AG20443 (cell line): Measurements from ENCODE around the gene PSMB11.

Experiments
- DNase-seq: peaks from one replicate; pipeline ENCODE4 v3.0.0; 2012; ENCODE audit warnings: low spot score, mixed read lengths

The PSMB11 gene

DNA sequence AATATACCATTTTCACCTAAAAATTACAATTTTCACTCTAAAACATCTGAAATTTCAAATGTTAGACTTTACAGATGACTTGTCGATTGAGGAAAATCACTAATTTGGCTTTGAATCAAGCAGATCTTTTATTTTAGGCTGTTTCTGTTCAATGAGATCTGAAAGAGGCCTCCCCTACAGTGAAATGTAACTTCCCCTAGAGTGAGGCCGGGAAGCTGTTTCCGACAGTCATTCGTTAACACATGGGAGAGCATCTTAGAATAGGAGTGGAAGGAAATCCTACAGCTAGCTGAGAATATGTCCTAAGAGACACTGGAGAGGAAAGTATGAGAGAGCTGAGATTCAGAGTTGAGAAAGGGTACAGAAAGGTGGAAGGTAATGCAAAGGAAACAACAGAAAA lies 26.4 kb upstream of the PSMB11 start:
- no peak for DNase-seq

GRCh38 chr14:23017091-23017490 lies 24.9 kb upstream of the PSMB11 start:
- no peak for DNase-seq

GRCh38 chr14:23018107-23018506 lies 23.9 kb upstream of the PSMB11 start:
- DNase-seq = no peak

GRCh38 chr14:23020143-23021128 lies 21.6 kb upstream of the PSMB11 start:
- no peak for DNase-seq

DNA sequence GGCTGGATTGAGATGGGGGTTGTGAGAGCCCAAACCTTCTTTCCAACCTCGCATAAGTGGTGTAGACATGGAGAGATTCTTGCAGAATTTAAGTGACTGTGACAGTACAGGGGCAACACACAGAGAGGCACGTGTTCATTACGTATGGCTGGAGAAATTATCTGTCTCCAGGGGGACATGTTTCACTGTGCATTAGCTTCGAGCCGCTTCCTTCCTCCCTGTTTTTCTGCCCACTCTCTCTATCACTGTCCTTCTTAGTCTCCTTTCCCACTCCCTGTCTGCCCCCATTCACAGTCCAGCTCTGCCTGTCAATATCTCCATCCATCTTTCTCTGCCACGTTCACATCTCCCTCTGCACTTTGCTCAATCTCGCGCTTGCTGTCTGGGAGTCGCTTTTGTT lies 20.6 kb upstream of the PSMB11 start:
- no peak for DNase-seq

- DNase-seq = no peak
These were observed 20.0 kb upstream of the PSMB11 start for GRCh38 chr14:23021889-23022442.

- no peak for DNase-seq
These were observed 18.8 kb upstream of the PSMB11 start for GRCh38 chr14:23023022-23023794.

GRCh38 chr14:23023795-23024152 lies 18.2 kb upstream of the PSMB11 start:
- no peak for DNase-seq

GRCh38 chr14:23024612-23025075 lies 17.4 kb upstream of the PSMB11 start:
- DNase-seq = no peak

DNA sequence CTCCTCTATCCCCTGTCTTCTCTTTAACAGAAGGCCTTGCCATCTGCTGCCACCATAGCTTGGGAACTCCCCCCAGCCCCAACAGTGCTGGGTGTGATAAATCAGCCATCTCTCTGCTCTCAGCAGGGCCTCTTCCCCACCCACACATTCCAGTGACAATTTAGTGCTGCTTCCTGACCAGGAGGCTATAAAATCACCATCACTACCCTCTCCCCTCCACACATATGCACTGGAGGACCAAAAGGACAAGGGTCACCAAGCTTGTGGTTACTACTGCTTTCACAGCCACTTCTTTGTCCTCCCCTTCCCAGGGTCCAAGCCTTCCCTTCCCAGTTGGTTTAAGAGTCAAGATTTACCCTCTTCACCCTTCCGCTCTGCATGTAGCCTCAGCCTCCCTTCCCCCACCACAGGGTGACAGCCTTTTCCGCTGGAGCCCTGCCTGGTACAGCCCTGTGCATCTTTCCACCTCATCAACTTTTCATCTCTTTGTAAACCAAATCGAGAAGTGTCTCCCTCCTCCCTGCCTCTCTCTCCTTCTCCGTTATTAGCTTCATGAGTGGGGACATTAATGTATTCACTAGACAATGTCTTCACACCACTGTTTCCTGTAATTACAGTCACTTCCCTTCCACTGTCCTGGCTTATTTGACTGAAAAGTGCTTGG lies 16.7 kb upstream of the PSMB11 start:
- no peak for DNase-seq

GRCh38 chr14:23028799-23029198 lies 13.2 kb upstream of the PSMB11 start:
- no peak for DNase-seq

DNA sequence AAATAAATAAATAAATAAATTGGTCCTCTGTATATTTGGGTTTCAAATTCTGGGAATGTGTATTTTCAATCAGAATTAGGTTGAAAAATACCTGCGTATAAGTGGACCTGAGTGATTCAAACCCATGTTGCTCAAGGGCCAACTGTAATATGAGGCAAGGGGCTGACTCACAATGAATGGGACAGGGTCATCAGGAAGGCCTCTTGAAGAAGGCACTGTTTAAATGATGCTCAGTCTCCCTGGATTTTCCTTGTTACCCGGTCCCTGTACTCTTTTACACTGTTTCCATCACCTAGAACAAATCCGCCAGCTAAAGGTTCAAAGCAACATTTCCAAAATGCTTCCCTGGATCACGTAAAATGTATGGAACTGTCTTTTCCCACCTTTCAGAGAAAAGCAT lies 11.1 kb upstream of the PSMB11 start:
- no peak for DNase-seq

DNA sequence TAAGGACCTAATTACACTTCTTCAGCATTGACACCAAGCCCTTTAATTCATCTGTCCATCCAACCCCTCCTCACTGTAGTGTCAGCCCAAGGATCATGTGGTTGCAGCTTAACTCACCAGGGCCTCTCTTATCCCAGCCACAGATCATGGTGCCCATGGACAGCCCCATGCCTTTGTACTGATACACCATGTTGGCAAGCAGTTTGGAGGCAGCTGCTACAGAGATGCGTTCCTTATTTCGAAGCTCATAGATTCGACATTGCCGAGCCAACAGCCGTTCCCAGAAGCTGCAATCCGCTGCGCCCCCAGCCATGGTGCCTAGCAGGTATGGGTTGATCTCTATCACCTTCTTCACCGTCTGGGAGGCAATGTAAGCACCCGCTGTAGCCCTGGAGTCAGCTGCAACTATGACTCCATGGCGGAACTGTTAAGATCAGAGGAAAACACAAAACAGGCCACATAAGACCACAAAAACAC lies 8.7 kb upstream of the PSMB11 start:
- DNase-seq = no peak

DNA sequence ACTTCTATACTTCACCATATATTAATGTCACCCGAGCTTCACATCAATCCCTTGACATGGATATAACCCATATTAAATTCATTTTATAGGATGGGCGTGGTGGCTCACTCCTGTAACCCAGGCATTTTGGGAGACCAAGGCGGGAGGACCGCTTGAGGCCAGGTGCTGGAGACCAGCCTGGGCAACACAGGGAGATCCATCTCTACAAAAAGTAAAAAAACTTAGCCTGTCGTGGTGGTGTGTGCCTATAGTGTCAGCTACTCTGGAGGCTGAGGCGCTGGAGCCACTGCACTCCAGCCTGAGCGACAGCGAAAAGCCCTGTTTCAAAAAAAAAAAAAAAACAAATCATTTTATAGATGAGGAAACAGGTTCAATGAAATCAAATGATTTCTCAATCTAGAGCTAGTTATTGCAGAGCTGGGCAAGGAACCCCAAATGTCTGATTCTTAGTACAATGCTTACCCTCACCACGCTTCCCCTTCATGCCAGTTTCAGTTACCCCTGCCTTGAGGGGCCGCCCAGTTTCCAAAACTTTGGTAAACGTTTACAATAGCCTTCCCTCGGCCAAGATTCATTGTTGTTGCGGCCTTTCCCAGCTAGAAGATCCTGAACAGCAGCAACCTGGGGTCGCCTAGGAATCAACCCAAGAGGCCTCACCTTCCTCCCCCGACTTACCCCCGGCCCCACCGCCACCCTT lies 8.1 kb upstream of the PSMB11 start:
- no peak for DNase-seq

- peak; percentile 94 for DNase-seq
These were observed 7.3 kb upstream of the PSMB11 start, which contains the start of gene PSMB5 for GRCh38 chr14:23034498-23035302. TSS of gene PSMB5 (minus strand) at chr14:23034900. CDS start at chr14:23034881, 19 bp downstream.

GRCh38 chr14:23035303-23036144 lies 6.5 kb upstream of the PSMB11 start:
- DNase-seq = no peak

- no peak for DNase-seq
These were observed 1.9 kb upstream of the PSMB11 start for GRCh38 chr14:23040100-23040499.

DNA sequence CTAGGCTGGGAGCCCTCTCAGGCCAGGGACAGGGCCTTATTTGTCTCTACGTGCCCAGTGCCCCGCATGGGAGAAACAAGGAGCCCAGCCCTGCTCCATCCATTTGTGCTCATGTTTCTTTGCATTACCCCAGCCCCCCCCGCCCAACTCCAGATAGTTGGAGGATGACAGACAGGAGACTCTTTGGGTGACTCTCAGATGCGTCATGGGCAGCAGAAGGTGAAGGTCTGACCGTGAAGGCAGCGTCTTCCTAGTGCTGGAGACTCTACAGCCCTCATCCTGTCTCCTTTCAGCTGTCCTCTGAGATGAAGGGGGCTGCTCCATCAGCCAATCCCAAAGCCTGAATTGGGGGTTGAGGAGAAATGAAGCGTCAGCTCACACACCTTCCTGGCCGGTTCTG lies 283 bp upstream of the PSMB11 start:
- DNase-seq = peak; percentile 15

- DNase-seq = no peak
These were observed 1.1 kb downstream of the PSMB11 start for GRCh38 chr14:23043145-23043544.
